Measurements from ENCODE around the gene NFKBIE. TPM values are rescaled to one million over a fixed set of nuclear protein-coding genes. Genes with fewer than 3 reads are reported as not detected.

Gene NFKBIE
- total and polyA plus RNA-seq, 9 of the 15 experiments (the other 6 are each of a cell fraction or from before 2014, with no cell fraction given) = 2.1 to 16.4 (median 11.7) TPM

GRCh38 chr6:44256775-44257024 lies 8.7 kb downstream of the NFKBIE start:
- POLR2A ChIA-PET = interaction anchor here (0.5 to 3.2 kb wide), 25 partner anchors 11 to 1415 kb away, joined by 3 to 144 read pairs (median 3); partner anchors contain the start of genes HSP90AB1 and TMEM151B
- peaks cover 33 to 45% of the 10 kb centered on the region in 2 experiments; a peak in 4 of 5 replicates for H3K4me1 ChIP-seq (replicated peaks in 1 of 2; ENCODE audit: control insufficient read depth in 2 of 2, insufficient read depth in 2 of 2, low read length in 2 of 2)
- in situ Hi-C loops (cut with MboI) = no loop called here
- peak; percentile 49; the same call in 1 of the 2 replicates for TF ChIP-seq SP1 (CRISPR knock-in tag; IDR thresholded peaks at IDR 0.05)
- TF ChIP-seq XRCC5 (IDR thresholded peaks at IDR 0.05; ENCODE audit: low read depth, low read length) = 0 out of 2 replicates have a peak, but pooled peaks have one; percentile 19
- 0 out of 4 replicates have a peak, but pooled peaks of 1 of the 2 experiments have one; percentile 12 for TF ChIP-seq ETV6 (IDR thresholded peaks at IDR 0.05; ENCODE audit: borderline replicate concordance in 1 of 2, low read depth in 2 of 2, low read length in 1 of 2)
- TF ChIP-seq ETV6 (CRISPR knock-in tag; IDR thresholded peaks at IDR 0.05; ENCODE audit: borderline replicate concordance) = no peak
- TF ChIP-seq ZNF354B (CRISPR knock-in tag; IDR thresholded peaks at IDR 0.05) = no peak
- no peak for TF ChIP-seq TBP (optimal IDR thresholded peaks at IDR 0.05; ENCODE audit: low read depth, low read length)
- no peak for TF ChIP-seq JUN (IDR thresholded peaks at IDR 0.05; ENCODE audit: borderline replicate concordance, low read depth, low read length)
- 0 out of 2 replicates have a peak, but pooled peaks have one; percentile 19 for TF ChIP-seq JUN (CRISPR knock-in tag; IDR thresholded peaks at IDR 0.05; ENCODE audit: borderline replicate concordance)
- peak; percentile 29 for TF ChIP-seq CHD1 (IDR thresholded peaks at IDR 0.05; ENCODE audit: low read length)
- TF ChIP-seq SMARCA4 (IDR thresholded peaks at IDR 0.05) = peak; percentile 46; the same call in 1 of the 2 replicates
- TF ChIP-seq MAFF (IDR thresholded peaks at IDR 0.05; ENCODE audit: low read length) = no peak
- 0 out of 2 replicates have a peak, but pooled peaks have one; percentile 11 for TF ChIP-seq ZNF609 (CRISPR knock-in tag; IDR thresholded peaks at IDR 0.05; ENCODE audit: borderline replicate concordance)
- no peak for TF ChIP-seq FOXP1 (CRISPR knock-in tag; IDR thresholded peaks at IDR 0.05)
- TF ChIP-seq SREBF2 (CRISPR knock-in tag; IDR thresholded peaks at IDR 0.05) = 0 out of 2 replicates have a peak, but pooled peaks have one; percentile 53
- TF ChIP-seq RCOR1 (IDR thresholded peaks at IDR 0.05; ENCODE audit: borderline replicate concordance in 1 of 2, low read depth in 2 of 2, low read length in 2 of 2) = 0 out of 4 replicates have a peak, but pooled peaks of 1 of the 2 experiments have one; percentile 39
- TF ChIP-seq KAT7 (CRISPR knock-in tag; IDR thresholded peaks at IDR 0.05; ENCODE audit: borderline replicate concordance) = no peak
- TF ChIP-seq ZFPM2 (CRISPR knock-in tag; IDR thresholded peaks at IDR 0.05) = 0 out of 2 replicates have a peak, but pooled peaks have one; percentile 73
- TF ChIP-seq ZNF24 (IDR thresholded peaks at IDR 0.05) = peak; percentile 20; the same call in 1 of the 2 replicates

More at GRCh38 chr6:44256775-44257024, 8.7 kb downstream of the NFKBIE start:
- no peak for ATAC-seq
- CTCF ChIA-PET (ENCODE audit: low intra/inter-chr PET ratio) = interaction anchor here (1.3 kb wide), 1 partner anchor 482 kb away, joined by 3 read pairs; no protein-coding TSS in a partner anchor
- Histone ChIP-seq H4K20me1 (replicated peaks; ENCODE audit: control insufficient read depth, insufficient read depth, low read length) (peaks cover 46% of the 10 kb centered on the region), H3K36me3 (ENCODE audit: control insufficient read depth, insufficient read depth, low read length) (peaks cover 79% of the 10 kb centered on the region), H3K79me2 (ENCODE audit: control insufficient read depth, insufficient read depth, low read length) (peaks cover 30% of the 10 kb centered on the region), H3K9me3 (replicated peaks; ENCODE audit: control insufficient read depth, insufficient read depth, low read depth, low read length) (no peaks in the 10 kb centered on the region), H3K9me1 (ENCODE audit: control insufficient read depth, insufficient read depth, low read length) (peaks cover 19% of the 10 kb centered on the region), H2AFZ (ENCODE audit: low read depth, low read length) (peak overlapping the region; percentile 87; the same call in 1 of the 2 replicates), H3K27me3 (ENCODE audit: control insufficient read depth in 2 of 2, insufficient read depth in 2 of 2, low read length in 2 of 2) (no peaks in the 10 kb centered on the region), H3K27ac (ENCODE audit: extremely low read depth, low read depth, low read length) (peak overlapping the region; percentile 93), H3K4me3 (peak overlapping the region; percentile 81), H3K4me2 (ENCODE audit: insufficient read depth, low read length) (peak overlapping the region; percentile 89), H3K9ac (ENCODE audit: insufficient read depth in 1 of 2, low read depth in 2 of 2, low read length in 2 of 2) (peak overlapping the region; percentile 85 to 93)
- WGBS (ENCODE audit: insufficient coverage, low coverage, missing lambda C conversion rate) = 1% methylated on average over 9 of the region's 12 CpGs
- no peak for FAIRE-seq
- BruUV-seq (replicated peaks) = no TSS peak
- DNase-seq (ENCODE audit: extremely low read depth in 1 of 4, low spot score in 3 of 4) = no peak
- intact Hi-C loops (cut with micrococcal nuclease) = no loop called here
